ENCODE data around the gene NSDHL.

Gene NSDHL

DNA sequence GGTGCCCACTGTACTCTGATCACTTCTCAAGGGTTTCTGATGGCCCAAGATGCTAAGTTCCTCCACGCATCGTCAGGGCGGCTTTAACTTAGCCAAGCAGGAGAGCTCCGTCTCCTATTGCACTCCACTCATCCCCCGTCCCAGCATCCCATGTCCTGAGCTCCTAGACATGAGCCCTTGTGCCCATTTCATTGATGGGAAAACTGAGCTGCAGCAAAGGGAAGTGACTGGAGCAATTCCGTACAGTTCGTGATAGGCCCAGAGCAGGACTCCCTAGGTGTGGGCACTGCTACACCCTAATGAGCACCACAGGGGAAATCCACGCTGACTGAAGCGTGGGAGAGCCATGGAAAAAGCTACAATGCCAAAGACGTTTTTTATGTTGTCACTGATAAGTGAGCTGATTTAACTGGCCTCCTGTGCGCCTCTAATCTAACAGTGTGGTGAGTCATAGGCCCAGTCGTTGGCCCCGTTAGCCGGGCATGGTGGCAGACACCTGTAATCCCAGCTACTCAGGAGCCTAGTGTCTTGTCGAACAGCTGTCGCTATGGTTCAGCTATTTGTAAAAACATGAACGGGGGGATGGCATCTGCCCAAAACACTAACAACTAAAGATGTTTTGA, 14.9 kb downstream of the NSDHL start:
- DNase-seq, result no peak

DNA sequence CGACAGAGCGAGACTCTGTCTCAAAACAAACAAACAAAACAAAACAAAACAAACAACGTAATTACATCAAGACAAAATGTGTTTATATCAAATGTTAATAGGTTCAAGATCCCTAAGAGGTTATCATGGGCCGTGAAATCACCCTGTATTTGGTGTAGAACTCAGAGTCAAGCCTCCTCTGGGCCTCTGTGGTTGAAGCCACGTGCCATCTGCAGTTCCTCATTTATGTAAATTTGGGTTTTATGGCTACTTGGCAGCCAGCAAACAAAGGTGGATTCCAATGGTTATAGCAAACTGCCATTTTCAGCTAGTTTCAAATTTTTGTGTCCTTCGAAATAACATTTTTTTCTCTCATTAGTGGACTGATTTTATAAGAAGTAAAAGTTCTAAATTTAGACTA, 16.4 kb downstream of the NSDHL start:
- no peak for DNase-seq

DNA sequence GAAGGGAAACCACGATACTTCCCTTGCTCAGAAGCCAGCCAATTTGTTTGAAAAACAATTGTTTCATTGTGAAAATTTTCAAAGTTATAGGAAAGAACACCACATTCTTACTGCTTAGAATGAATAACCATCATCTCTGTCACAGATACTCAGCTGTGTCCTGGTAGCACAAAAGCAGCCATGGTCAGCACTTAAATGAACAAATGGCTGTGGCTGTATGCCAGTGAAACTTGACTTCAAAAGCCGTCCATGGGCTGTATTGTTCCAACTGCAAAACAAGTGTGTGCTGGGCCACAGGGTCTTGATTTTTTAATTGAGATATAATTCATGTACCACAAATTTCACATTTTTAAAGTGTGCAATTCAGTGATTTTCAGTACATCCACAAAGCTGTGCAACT, 19.6 kb downstream of the NSDHL start:
- no peak for DNase-seq

GRCh38 chrX:152853986-152854385, 23.1 kb downstream of the NSDHL start:
- DNase-seq, result no peak

DNA sequence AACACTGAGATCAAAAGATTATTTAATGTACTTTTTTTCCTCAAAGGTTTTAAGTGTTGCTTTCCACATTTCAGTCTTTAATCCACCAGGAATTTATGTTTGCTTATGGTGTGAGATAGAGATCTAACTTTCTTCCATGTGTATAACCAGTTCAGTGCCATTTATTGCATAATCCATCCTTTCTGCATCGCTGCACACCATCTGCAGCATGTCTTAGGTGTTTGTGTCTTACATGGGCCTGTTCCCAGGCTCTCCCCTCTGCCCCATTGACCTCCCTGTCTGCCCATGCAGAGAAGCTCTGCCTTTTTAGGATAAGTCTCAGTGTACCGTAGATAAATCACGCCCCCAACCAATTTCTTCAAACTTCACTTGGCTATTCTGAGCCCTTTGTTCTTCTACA, 30.3 kb downstream of the NSDHL start:
- no peak for DNase-seq

GRCh38 chrX:152861826-152862225, 31.0 kb downstream of the NSDHL start:
- DNase-seq, result no peak

GRCh38 chrX:152865232-152865920, 34.5 kb downstream of the NSDHL start:
- DNase-seq, result no peak

DNA sequence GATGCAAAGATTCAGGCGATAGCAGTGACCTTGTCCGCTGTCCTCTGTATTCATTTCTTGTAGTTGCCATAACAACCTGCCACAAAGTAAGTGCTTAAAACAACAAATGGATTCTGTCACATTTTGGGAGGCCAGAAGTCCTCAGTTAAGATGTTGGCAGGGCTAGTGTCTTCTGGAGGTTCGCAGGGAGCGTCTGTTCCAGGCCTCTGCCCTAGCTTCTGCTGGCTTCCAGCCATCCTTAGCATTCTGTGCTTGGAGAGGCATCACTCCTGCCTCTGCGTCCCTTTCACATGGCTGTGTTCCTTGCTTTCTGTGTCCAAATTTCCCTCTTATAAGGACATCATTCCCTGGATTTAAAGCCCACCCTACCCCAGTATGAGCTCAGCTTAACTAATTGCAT, 35.5 kb downstream of the NSDHL start:
- no peak for DNase-seq

DNA sequence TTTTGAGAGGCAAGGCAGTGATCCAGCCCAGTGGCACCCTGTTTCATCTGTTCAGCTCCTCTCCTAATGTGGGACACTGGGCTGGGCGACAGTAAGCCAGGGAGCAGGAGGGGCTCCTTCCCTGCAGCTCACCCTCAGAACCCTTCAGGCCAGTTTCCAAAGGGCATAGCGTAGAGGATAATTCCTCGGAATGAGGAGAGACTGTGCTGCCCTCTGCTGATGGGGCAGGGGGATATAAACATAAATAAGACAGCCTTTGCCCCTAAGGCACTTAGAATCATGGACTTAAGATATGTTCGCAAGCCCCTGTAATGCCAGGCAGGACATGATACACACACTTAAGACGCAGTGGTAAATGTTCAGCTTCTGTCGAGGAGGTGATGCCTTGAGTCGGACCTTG, 39.1 kb downstream of the NSDHL start:
- no peak for DNase-seq

DNA sequence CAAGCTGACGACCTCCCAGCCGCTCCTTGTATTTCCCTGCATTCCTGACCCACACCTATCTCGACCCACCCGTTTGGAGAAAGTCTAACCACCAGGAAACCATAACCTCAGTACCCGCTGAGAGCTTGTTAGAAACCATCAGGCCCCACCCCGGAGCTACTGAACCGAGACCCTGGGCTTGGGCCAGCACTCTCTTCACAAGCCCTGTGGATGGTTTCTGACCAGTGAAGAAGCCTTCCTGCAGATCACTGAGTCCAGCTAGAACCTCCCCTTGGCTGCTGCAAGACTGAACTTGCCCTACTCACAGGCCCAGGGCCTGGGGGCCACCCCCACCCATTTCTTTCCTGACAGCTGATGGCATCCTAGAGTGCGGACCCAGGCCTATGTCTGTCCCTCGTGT, 40.4 kb downstream of the NSDHL start:
- DNase-seq, result no peak

DNA sequence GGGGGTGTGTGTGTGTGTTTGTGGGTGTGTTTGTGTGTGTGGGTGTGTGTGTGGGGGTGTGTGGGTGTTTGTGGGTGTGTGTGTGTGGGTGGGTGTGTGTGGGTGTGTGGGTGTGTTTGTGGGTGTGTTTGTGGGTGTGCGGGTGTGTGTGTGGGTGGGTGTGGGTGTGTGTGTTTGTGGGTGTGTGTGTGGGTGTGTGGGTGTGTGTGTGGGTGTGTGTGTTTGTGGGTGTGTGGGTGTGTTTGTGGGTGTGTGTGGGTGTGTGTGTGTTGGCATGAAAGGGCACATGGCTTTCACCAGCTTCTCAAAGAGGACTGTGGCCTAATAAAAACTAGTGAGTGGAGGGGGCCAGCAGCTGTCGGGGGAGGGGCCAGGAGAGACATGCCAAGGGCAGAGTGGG, 41.7 kb downstream of the NSDHL start:
- DNase-seq, result no peak

- DNase-seq, result no peak
Measured at GRCh38 chrX:152873361-152873760, 42.5 kb downstream of the NSDHL start.

- DNase-seq, result no peak
Measured at GRCh38 chrX:152876931-152877840, 46.3 kb downstream of the NSDHL start.

DNA sequence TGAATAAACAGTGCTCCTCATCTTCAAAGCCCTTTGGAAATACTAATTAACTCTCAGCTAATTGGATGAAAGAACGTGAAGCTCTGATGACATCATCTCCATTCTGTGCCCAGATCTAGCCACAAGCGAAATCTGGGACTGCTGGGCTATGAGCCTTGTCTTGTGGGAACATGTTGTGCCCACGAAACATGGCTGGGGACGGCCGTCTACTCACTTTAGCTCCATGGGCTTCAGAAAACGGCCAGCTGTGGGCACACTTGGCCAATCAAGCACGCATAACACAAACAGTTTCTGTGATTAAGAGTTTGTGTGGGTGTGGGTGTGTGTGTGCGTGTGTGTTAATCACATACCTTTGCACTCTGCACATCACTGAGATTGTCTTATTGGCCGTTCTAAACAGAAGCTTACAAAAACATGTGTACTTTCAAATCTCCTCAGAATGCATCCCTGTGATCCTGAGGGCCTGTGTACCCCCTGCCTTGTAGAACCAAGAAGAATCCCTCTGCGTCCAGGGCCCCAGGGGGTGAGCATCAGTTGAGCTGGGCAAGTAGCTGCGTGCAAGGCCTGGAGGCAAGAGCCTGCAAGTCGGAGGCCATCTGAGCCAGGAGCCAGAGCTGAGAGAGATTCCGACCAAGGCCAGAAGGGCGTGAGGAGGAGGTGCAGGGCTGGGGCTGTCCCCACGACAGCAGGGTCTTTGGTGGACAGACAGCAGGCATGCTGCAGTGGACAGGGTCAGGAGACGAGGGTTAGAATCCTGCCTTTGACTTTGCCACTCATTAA, 48.3 kb downstream of the NSDHL start:
- no peak for DNase-seq

DNA sequence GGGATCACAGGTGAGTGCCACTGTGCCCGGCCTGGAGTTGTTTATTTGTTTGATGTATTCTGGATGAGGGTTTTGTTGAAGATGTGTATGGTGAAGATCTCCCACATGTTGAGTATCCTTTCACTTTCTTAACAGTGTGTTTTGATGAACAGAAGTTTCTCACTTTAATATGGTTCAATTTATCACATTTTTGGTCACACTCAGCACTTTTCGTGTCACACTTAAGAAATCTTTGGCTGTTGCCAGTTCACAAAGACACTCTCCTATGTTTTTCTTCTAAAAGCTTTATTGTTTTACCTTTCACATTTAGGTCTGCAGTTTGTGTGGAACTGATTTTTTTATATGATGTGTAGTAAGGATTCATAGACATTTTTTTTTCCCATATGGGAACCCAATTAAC, 50.4 kb downstream of the NSDHL start:
- DNase-seq, result no peak

DNA sequence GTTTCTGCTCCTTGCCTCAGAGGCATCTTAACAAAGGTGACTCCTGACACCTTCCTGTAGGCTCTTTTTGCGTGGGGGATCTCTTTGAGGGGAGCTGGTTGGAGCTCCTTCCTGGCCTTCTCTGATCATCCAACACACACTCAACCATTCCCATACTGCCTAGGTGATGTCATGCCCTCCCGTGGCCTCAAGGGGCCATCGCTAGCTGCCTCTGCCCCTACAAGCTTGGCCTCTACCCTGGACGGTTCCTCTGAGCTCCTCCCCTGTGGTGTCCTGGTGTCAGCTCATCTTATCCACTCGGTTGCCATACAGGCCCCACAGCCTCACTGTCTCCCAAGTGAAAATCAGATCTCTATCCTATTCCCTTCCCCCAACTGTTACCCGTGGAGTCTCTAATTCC, 53.3 kb downstream of the NSDHL start:
- DNase-seq, result no peak

DNA sequence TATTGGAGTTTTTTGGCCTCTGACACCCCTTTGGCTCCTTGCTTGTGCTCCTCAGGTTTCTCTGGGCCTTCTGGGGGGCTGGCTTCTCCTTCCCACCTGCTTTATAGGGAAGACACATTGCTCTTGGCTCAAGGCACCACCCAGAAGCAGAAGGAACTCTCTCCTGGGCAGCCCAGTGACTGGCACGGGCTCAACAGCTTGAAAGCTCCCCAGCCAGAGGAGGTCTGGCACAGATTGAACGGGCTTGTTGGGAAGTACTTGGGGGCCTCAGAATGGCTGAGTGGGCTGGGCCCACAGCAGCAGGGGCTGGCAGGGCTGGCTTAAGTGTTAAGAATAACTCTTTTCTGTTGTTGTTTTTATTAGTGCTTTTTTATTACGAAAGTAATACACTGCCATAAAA, 55.9 kb downstream of the NSDHL start:
- peak; percentile 2 for DNase-seq

DNA sequence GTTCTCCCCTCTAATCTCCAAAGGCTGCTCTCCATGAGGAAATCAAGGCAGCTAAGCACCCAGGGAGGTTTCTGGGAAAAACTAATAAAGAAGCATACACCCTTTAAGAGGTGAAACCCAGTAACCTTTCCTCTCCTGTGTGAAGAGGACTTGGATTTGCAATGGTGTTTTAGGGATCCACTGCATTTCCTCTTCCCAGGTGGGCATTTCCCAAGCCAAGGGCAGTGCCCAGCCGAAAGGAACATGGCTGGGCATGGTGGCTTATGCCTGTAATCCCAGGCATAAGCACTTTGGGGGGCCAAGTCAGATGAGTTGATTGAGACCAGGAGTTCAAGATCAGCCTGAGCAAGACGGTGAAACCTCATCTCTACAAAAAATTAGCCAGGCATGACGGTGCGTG, 61.6 kb downstream of the NSDHL start:
- DNase-seq, result no peak

DNA sequence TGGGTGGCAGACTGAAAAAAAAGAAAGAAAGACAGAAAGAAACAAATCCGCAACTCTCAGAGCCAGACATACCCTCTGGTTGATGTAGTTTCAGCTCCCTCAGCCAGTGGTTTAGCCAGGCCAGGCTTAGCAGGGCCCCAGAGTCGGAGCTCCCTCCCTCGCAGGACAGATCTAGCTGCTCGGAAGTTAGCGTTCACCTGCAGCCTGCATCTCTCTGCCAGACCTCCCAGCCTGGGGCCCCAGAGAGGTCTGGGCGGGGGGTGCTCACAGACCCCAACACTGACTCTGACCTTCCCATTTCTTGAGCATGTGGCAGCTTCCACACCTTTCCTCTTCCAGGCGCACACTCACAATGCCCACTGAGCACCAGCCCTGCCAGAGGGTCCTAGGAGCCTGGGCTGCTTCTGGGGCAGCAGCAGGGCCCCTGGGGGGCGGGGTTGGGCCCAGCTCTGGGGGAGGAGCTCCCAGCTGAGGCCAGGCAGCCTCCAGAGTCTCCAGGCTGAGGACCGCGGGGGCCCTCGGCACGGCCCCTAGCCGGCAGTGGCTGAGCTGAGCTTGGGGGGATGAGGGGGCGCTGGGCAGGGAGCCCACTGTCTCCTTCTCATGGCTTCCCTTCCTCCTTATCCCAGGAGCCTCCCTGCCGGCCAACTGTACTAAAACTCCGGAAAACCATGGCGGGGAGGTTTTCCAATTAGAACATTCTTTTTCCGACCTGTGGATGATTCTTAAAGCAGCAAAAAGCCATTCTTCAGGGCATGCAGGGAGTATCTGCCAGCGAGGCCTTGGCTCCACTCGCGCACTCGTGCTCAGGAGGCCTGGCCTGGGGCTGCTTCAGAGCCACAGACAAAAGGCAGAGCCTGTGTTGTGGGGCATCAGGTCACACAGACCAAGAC, 62.4 kb downstream of the NSDHL start:
- no peak for DNase-seq

GRCh38 chrX:152893980-152894610, 63.2 kb downstream of the NSDHL start:
- DNase-seq, result no peak

DNA sequence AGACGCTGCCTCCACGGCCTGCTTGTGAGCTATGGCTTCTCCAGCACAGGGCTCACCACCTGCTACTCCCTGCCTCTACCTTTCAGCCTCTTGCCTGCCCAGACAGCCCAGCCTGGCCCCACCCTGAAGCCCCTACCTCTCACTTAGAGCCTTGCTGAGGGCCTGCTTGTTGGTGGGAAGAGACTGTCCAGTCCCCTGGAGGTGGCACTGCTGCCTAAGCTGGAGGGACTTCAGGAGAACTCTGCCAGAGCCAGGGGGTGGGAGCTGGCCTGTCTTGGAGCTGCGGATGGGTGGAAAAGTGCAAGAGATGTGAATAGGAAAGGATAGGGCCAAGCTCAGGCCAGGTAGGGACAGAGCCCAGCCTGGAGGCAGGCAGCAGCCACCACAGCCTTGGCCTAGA, 64.3 kb downstream of the NSDHL start:
- no peak for DNase-seq

Data from NCI-H1092 treated with DMSO at 0.1 percent for 48 hours (cell line).